Esophagus muscularis mucosa (tissue), 4 donors: ENCODE data around the gene TMEM63C. TPM values are rescaled to one million over a fixed set of nuclear protein-coding genes. Genes with fewer than 3 reads are reported as not detected.

Experiments used
- DNase-seq: peaks from one replicate; pipeline ENCODE4 v3.0.0-alpha.2; 2017; ENCODE audit errors: extremely low spot score
- H3K27ac ChIP-seq, 4 donors: fragments of 200-600 bp; sonication (generic); replicated peaks in 1 of 4; 1 replicate in 3 of 4; 2 replicates in 1 of 4; pipeline ENCODE4 v1.5.1; 2016 to 2019; ENCODE audit warnings: mild to moderate bottlenecking in 1 of 4
- H3K27me3 ChIP-seq, 4 donors: fragments of 200-600 bp; sonication (generic); one replicate each; pipeline versions ENCODE4 v1.5.1 to v1.6.0; 2016 to 2019
- H3K36me3 ChIP-seq, 4 donors: fragments of 200-600 bp; sonication (generic); one replicate each; pipeline ENCODE4 v1.5.1; 2016 to 2019
- H3K4me1 ChIP-seq, 4 donors: fragments of 200-600 bp; sonication (generic); one replicate each; pipeline ENCODE4 v1.5.1; 2016 to 2019
- H3K4me3 ChIP-seq, 4 donors: fragments of 200-600 bp; sonication (generic); 1 replicate in 2 of 4; 2 replicates in 2 of 4; pipeline ENCODE4 v1.5.1; 2016 to 2019; ENCODE audit warnings: mild to moderate bottlenecking in 4 of 4, moderate library complexity in 1 of 4
- H3K9me3 ChIP-seq, 4 donors: fragments of 200-600 bp; sonication (generic); 1 replicate in 3 of 4; 2 replicates in 1 of 4; pipeline ENCODE4 v1.5.1; 2016 to 2019
- EP300 ChIP-seq: sonication (generic); formaldehyde crosslinking; IDR thresholded peaks from one replicate; pipeline ENCODE4 v1.6.1; 2017; ENCODE audit warnings: antibody characterized with exemption
- POLR2A ChIP-seq: fragments of 450-650 bp; IDR thresholded peaks from one replicate; pipeline ENCODE4 v1.6.1; 2017; ENCODE audit warnings: antibody characterized with exemption, moderate library complexity, mild to moderate bottlenecking, low read depth
- POLR2AphosphoS5 ChIP-seq, 2 donors: sonication (generic); formaldehyde crosslinking; IDR thresholded peaks; one replicate each; pipeline ENCODE4 v1.6.1; 2017; ENCODE audit warnings: antibody characterized with exemption in 2 of 2
- WGBS: methylation state at CpG from one replicate; pipeline ENCODE4 v1.1.5; 2018; 5-methylcytosine and 5-hydroxymethylcytosine counted together
- intact Hi-C: fragments of 100-400 bp; cut with DNase I; formaldehyde crosslinking; loops from one replicate; pipeline ENCODE4 v1.15.1; 2023
- total RNA-seq, 4 donors: library from RNA; depleted of rRNA; stranded (reverse); fragments of >200 nt; gene quantifications; one replicate each; pipeline versions ENCODE4 v1.1.0 to v1.2.1, GENCODE V29; 2016
- TF ChIP-seq, protein P1 (sequence below), 3 experiments: fragments of 200-600 bp in 2 of 3; fragments of 450-650 bp in 1 of 3; sonication (generic) in 2 of 3; IDR thresholded peaks; one replicate each; pipeline ENCODE4 v1.5.1; 2017 to 2019; ENCODE audit warnings: antibody characterized with exemption in 3 of 3, mild to moderate bottlenecking in 2 of 3, moderate library complexity in 1 of 3

TMEM63C gene
- total RNA-seq, result 1 to 10 TPM in 2 of 4 donors, under 1 TPM in 2; 0.83 to 5.0 (median 1.1) TPM

GRCh38 chr14:77181603-77182437 is at the start of gene TMEM63C:
Gene TMEM63C (plus strand): TSS chr14:77181798. CDS start chr14:77218814, 37,016 bp downstream.
- WGBS, result 6% methylated on average over 10 of the region's 46 CpGs
- Histone ChIP-seq H3K27ac (no peak within 1 kb of the TSS), H3K27me3 (peaks cover 0 to 77% (median 17%) of the 10 kb centered on the region in 4 donors), H3K36me3 (no peaks in the 10 kb centered on the region), H3K4me1 (peaks cover 0 to 13% (median 12%) of the 10 kb centered on the region in 4 donors), H3K9me3 (no peaks in the 10 kb centered on the region), H3K4me3 (peak within 1 kb of the TSS; percentile 36 to 46 (median 38))
- intact Hi-C loops, result no loop called here
- TF ChIP-seq EP300, result no peak
- TF ChIP-seq, protein P1, sequence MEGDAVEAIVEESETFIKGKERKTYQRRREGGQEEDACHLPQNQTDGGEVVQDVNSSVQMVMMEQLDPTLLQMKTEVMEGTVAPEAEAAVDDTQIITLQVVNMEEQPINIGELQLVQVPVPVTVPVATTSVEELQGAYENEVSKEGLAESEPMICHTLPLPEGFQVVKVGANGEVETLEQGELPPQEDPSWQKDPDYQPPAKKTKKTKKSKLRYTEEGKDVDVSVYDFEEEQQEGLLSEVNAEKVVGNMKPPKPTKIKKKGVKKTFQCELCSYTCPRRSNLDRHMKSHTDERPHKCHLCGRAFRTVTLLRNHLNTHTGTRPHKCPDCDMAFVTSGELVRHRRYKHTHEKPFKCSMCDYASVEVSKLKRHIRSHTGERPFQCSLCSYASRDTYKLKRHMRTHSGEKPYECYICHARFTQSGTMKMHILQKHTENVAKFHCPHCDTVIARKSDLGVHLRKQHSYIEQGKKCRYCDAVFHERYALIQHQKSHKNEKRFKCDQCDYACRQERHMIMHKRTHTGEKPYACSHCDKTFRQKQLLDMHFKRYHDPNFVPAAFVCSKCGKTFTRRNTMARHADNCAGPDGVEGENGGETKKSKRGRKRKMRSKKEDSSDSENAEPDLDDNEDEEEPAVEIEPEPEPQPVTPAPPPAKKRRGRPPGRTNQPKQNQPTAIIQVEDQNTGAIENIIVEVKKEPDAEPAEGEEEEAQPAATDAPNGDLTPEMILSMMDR (IDR thresholded peaks at IDR 0.05), result no peak
- TF ChIP-seq POLR2A, result no peak
- no peak for TF ChIP-seq POLR2AphosphoS5 (IDR thresholded peaks at IDR 0.05)
- no peak for DNase-seq

- WGBS, result 70% methylated on average over 5 of the region's 5 CpGs
- TF ChIP-seq, protein P1 (IDR thresholded peaks at IDR 0.05), result no peak
- no peak for TF ChIP-seq POLR2AphosphoS5 (IDR thresholded peaks at IDR 0.05)
- no peak for TF ChIP-seq EP300
- TF ChIP-seq POLR2A, result no peak
- Histone ChIP-seq H3K27me3 (peaks cover 0 to 84% (median 11%) of the 10 kb centered on the region in 4 donors), H3K4me3 (no peak overlapping the region), H3K27ac (no peak overlapping the region), H3K36me3 (no peaks in the 10 kb centered on the region), H3K9me3 (no peaks in the 10 kb centered on the region), H3K4me1 (no peaks in the 10 kb centered on the region)
- no peak for DNase-seq
- intact Hi-C loops, result no loop called here
Measured at GRCh38 chr14:77131871-77132486, 49.6 kb upstream of the TMEM63C start.

DNA sequence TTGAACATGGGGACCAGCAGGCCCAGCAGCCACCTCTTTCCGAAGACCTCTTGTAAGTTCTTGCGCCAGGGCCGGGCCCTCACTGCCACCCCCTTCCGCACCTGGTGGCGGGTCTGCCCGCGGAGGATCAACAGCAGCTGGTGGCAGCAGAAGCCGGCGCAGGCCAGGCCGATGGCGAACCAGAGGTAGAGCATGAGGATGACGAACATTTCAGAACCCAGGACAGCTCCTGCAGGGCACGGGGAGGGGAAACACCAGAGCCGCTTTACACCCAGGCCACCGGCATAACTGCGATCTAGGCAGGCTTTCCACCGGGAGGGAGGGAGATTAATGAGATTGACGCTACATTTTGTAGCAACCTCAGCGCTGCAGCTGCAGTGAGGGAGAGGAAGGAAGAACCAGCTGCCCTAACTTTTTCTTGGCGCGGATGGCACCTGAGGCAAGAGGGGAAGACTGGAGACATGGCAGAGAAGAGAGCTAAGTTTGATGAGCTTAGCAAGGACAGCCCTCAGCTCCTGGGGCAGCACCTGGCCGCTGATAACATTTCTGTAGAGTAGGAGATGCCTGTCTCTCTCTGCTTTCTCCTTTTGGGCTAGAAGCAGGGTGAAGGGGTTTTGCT is 47.8 kb upstream of the TMEM63C start:
- TF ChIP-seq POLR2AphosphoS5 (IDR thresholded peaks at IDR 0.05) (no peak), POLR2A (no peak), EP300 (no peak)
- TF ChIP-seq, protein P1 (IDR thresholded peaks at IDR 0.05), result no peak
- H3K4me3 ChIP-seq, result no peak overlapping the region
- 6% methylated on average over 13 of the region's 22 CpGs for WGBS
- intact Hi-C loops, result no loop called here
- H3K9me3 ChIP-seq, result no peaks in the 10 kb centered on the region
- H3K27ac ChIP-seq, result no peak overlapping the region
- H3K27me3 ChIP-seq, result peaks cover 0 to 94% (median 20%) of the 10 kb centered on the region in 4 donors
- no peak for DNase-seq
- no peaks in the 10 kb centered on the region for H3K4me1 ChIP-seq
- no peaks in the 10 kb centered on the region for H3K36me3 ChIP-seq

- intact Hi-C loops, result no loop called here
- Histone ChIP-seq H3K36me3 (no peaks in the 10 kb centered on the region), H3K27me3 (peaks cover 5 to 100% (median 44%) of the 10 kb centered on the region in 4 donors), H3K27ac (no peak overlapping the region), H3K4me3 (no peak overlapping the region), H3K9me3 (no peaks in the 10 kb centered on the region), H3K4me1 (peaks cover 17 to 30% (median 29%) of the 10 kb centered on the region in 4 donors)
- no peak for DNase-seq
- 82% methylated on average over 15 of the region's 15 CpGs for WGBS
- TF ChIP-seq POLR2AphosphoS5 (IDR thresholded peaks at IDR 0.05) (no peak), EP300 (no peak), POLR2A (no peak)
- TF ChIP-seq, protein P1 (IDR thresholded peaks at IDR 0.05), result no peak
Measured at GRCh38 chr14:77139022-77139421, 42.6 kb upstream of the TMEM63C start.
